D721Med (cell line): ENCODE data around the gene CYP21A2.
"Not testable (repeated sequence)": the region's sequence is repeated elsewhere in the genome, so short reads cannot be mapped to it uniquely, and the experiment has no call there.

ENCODE experiments used
- DNase-seq: peaks from one replicate; pipeline ENCODE4 v3.0.0; 2011; ENCODE audit warnings: low spot score; ENCODE audit not compliant: insufficient read length
- FAIRE-seq: peaks from 2 replicates; lab custom pipeline; 2011; peaks lifted over from hg19 to GRCh38; lab: Jason Lieb, UNC

Gene CYP21A2

GRCh38 chr6:32037598-32038524, at the start of gene CYP21A2:
Gene CYP21A2 (plus strand): TSS chr6:32038415. CDS start chr6:32038423, 8 bp downstream.
- DNase-seq, FAIRE-seq: not testable (repeated sequence)

GRCh38 chr6:31989363-31989762, 48.9 kb upstream of the CYP21A2 start:
- FAIRE-seq, DNase-seq: not testable (repeated sequence)

- DNase-seq, FAIRE-seq: not testable (repeated sequence)
Observed at GRCh38 chr6:31994421-31994820, 43.8 kb upstream of the CYP21A2 start.

DNA sequence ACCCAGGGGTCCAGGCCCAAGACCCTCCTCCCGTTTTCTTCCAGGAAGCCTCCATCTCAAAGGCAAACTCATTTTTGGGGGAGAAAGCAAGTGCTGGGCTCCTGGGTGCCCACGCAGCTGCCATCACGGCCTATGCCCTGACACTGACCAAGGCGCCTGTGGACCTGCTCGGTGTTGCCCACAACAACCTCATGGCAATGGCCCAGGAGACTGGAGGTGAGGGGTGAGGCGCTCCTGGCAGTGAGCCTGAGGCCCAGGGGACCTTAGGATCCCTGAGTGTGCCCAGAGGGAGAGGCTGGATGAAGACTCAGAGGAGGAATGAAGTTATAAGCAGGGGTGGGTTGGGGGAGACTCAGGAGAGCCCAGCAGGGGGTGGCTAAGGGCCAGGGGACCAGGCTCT, 41.8 kb upstream of the CYP21A2 start:
- not testable (repeated sequence) for FAIRE-seq, DNase-seq

GRCh38 chr6:32002546-32003268, 35.5 kb upstream of the CYP21A2 start:
- FAIRE-seq: not testable (repeated sequence)

GRCh38 chr6:32003301-32003700, 34.9 kb upstream of the CYP21A2 start:
- FAIRE-seq: not testable (repeated sequence)

More at GRCh38 chr6:32002546-32003268, 35.5 kb upstream of the CYP21A2 start:
- not testable (repeated sequence) for DNase-seq

GRCh38 chr6:32004393-32004792, 33.8 kb upstream of the CYP21A2 start:
- not testable (repeated sequence) for FAIRE-seq, DNase-seq

More at GRCh38 chr6:32003301-32003700, 34.9 kb upstream of the CYP21A2 start:
- not testable (repeated sequence) for DNase-seq

GRCh38 chr6:32004864-32005537, 33.2 kb upstream of the CYP21A2 start:
- FAIRE-seq, DNase-seq: not testable (repeated sequence)

GRCh38 chr6:32005538-32005880, 32.7 kb upstream of the CYP21A2 start:
- FAIRE-seq, DNase-seq: not testable (repeated sequence)

DNA sequence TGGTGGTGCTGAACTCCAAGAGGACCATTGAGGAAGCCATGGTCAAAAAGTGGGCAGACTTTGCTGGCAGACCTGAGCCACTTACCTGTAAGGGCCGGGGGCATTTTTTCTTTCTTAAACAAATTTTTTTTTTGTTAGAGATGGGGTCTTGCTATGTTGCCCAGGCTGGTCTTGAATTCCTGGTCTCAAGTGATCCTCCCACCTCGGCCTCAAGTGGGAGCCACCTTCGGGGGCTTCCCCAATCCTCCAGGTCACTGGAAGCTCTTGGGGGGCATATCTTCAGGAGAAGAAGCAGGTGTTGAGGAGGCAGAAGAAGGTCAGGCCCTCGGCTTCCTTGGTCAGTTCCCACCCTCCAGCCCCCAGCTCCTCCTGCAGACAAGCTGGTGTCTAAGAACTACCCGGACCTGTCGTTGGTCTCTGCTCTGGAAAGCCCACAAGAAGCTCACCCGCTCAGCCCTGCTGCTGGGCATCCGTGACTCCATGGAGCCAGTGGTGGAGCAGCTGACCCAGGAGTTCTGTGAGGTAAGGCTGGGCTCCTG, 32.2 kb upstream of the CYP21A2 start:
- not testable (repeated sequence) for DNase-seq, FAIRE-seq

- DNase-seq, FAIRE-seq: not testable (repeated sequence)
Observed at GRCh38 chr6:32007086-32007485, 31.1 kb upstream of the CYP21A2 start.

DNA sequence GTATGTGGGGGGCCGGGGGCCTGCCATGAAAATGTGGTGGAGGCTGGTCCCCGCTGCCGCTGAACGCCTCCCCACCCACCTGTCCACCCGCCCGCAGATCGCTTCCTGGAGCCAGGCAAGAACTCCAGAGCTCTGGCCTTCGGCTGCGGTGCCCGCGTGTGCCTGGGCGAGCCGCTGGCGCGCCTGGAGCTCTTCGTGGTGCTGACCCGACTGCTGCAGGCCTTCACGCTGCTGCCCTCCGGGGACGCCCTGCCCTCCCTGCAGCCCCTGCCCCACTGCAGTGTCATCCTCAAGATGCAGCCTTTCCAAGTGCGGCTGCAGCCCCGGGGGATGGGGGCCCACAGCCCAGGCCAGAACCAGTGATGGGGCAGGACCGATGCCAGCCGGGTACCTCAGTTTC, 30.2 kb upstream of the CYP21A2 start:
- FAIRE-seq, DNase-seq: not testable (repeated sequence)

DNA sequence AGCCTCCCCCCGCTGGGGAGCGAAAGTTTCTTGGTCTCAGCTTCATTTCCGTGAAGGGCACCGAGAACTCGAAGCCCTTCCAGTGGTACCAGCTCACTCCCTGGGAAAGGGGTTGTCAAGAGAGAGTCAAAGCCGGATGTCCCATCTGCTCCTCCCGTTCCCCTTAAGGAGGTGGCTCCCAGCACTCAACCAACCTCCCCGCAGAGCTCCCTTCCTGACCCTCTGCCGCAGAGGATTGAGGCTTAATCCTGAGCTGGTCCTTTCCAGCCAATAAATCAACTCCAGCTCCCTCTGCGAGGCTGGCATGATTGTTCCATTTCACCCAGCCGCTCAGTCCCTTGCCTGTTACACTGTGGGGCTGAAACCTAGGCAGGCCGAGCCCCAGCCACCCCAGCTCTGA, 29.6 kb upstream of the CYP21A2 start:
- not testable (repeated sequence) for DNase-seq, FAIRE-seq

- not testable (repeated sequence) for DNase-seq, FAIRE-seq
Observed at GRCh38 chr6:32009537-32009936, 28.7 kb upstream of the CYP21A2 start.

GRCh38 chr6:32010856-32011530, 27.2 kb upstream of the CYP21A2 start:
- DNase-seq, FAIRE-seq: not testable (repeated sequence)

- not testable (repeated sequence) for FAIRE-seq
Observed at GRCh38 chr6:32012941-32013617, 25.1 kb upstream of the CYP21A2 start.

GRCh38 chr6:32013738-32014137, 24.5 kb upstream of the CYP21A2 start:
- FAIRE-seq, DNase-seq: not testable (repeated sequence)

More at GRCh38 chr6:32012941-32013617, 25.1 kb upstream of the CYP21A2 start:
- not testable (repeated sequence) for DNase-seq

- not testable (repeated sequence) for FAIRE-seq, DNase-seq
Observed at GRCh38 chr6:32014547-32014946, 23.7 kb upstream of the CYP21A2 start, which contains the start of gene C4B. Gene C4B (plus strand): TSS chr6:32014795. CDS start chr6:32014846, 51 bp downstream.
